Erythroblast (primary cell): ENCODE measurements around the gene TTLL8.

ENCODE experiments used
- DNase-seq, 2 experiments: peaks; one replicate each; lab custom pipeline; 2025; lab: John Stamatoyannopoulos, UW
- GATA1 ChIP-seq: IDR thresholded peaks from 2 replicates; pipeline ENCODE4 v1.6.1; 2011; ENCODE audit warnings: low read depth, mild to moderate bottlenecking, control low read depth, low read length, moderate library complexity
- POLR2A ChIP-seq: IDR thresholded peaks from 2 replicates; pipeline ENCODE4 v1.6.1; 2011; ENCODE audit warnings: mild to moderate bottlenecking, low read length

Gene TTLL8

GRCh38 chr22:50048836-50049235, 9.3 kb downstream of the TTLL8 start:
- TF ChIP-seq GATA1: no peak
- no peak for TF ChIP-seq POLR2A
- no peak for DNase-seq

GRCh38 chr22:50048061-50048765, 9.9 kb downstream of the TTLL8 start:
- no peak for TF ChIP-seq POLR2A
- TF ChIP-seq GATA1: no peak
- no peak for DNase-seq

GRCh38 chr22:50047346-50047745, 10.8 kb downstream of the TTLL8 start:
- DNase-seq: no peak
- TF ChIP-seq POLR2A (no peak), GATA1 (no peak)

GRCh38 chr22:50046481-50047245, 11.4 kb downstream of the TTLL8 start:
- DNase-seq: no peak
- TF ChIP-seq POLR2A (no peak), GATA1 (no peak)

GRCh38 chr22:50046019-50046415, 12.1 kb downstream of the TTLL8 start:
- TF ChIP-seq GATA1: no peak
- no peak for TF ChIP-seq POLR2A
- DNase-seq: no peak

GRCh38 chr22:50045211-50046018, 12.7 kb downstream of the TTLL8 start:
- DNase-seq: no peak
- TF ChIP-seq GATA1 (no peak), POLR2A (no peak)

- DNase-seq: no peak
- TF ChIP-seq GATA1 (no peak), POLR2A (no peak)
These were observed 13.5 kb downstream of the TTLL8 start for GRCh38 chr22:50044485-50045118.

- TF ChIP-seq GATA1 (no peak), POLR2A (no peak)
- DNase-seq: no peak
These were observed 16.6 kb downstream of the TTLL8 start for GRCh38 chr22:50041361-50042065.

- DNase-seq: no peak
- no peak for TF ChIP-seq POLR2A
- TF ChIP-seq GATA1: no peak
These were observed 17.4 kb downstream of the TTLL8 start for GRCh38 chr22:50040717-50041116.

GRCh38 chr22:50039669-50040443, 18.2 kb downstream of the TTLL8 start:
- TF ChIP-seq GATA1 (no peak), POLR2A (no peak)

GRCh38 chr22:50035976-50036724, 21.9 kb downstream of the TTLL8 start:
- no peak for DNase-seq
- no peak for TF ChIP-seq GATA1
- no peak for TF ChIP-seq POLR2A

More at GRCh38 chr22:50039669-50040443, 18.2 kb downstream of the TTLL8 start:
- no peak for DNase-seq
